Measurements from ENCODE around the gene LDLRAD3. TPM values are rescaled to one million over a fixed set of nuclear protein-coding genes. Genes with fewer than 3 reads are reported as not detected.

LDLRAD3 gene
- total RNA-seq, 1 donor from 2014 or later: 21.6 TPM

DNA sequence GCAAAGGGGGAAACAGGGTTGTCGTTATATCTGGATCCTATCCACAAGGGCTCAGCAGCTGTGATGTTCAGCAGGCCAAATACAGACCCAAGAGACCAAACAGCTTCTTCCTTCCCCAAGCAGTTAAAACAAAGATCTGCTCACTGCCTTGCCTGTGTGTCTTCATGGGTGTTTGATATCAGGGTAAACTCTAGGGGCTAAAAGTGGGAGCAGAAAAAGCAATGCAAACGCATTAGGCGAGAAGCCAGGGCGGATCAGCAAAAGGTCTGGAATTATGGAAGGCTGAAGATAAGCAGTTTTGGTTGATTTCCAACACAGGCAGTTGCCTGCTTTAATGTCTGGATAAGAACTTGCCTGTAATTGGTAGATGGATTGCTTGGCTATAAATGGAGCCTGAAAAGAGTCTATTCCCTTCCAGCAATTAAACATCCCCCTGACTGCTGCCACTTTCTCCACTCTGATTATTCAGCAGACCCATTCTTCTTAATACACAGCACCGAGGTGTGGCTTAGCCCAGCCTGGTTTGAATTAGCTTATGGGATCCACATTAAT is 219.1 kb downstream of the LDLRAD3 start:
- Histone ChIP-seq H3K4me3 (no peak overlapping the region), H3K27me3 (no peaks in the 10 kb centered on the region), H3K36me3 (no peaks in the 10 kb centered on the region), H3K9me3 (no peaks in the 10 kb centered on the region), H3K27ac (no peak overlapping the region), H3K4me1 (no peaks in the 10 kb centered on the region)
- TF ChIP-seq, protein P1, sequence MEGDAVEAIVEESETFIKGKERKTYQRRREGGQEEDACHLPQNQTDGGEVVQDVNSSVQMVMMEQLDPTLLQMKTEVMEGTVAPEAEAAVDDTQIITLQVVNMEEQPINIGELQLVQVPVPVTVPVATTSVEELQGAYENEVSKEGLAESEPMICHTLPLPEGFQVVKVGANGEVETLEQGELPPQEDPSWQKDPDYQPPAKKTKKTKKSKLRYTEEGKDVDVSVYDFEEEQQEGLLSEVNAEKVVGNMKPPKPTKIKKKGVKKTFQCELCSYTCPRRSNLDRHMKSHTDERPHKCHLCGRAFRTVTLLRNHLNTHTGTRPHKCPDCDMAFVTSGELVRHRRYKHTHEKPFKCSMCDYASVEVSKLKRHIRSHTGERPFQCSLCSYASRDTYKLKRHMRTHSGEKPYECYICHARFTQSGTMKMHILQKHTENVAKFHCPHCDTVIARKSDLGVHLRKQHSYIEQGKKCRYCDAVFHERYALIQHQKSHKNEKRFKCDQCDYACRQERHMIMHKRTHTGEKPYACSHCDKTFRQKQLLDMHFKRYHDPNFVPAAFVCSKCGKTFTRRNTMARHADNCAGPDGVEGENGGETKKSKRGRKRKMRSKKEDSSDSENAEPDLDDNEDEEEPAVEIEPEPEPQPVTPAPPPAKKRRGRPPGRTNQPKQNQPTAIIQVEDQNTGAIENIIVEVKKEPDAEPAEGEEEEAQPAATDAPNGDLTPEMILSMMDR (IDR thresholded peaks at IDR 0.05): no peak
- DNase-seq (ENCODE audit: low spot score in 2 of 2): no peak
- intact Hi-C loops (cut with DNase I): no loop called here

- intact Hi-C loops (cut with DNase I): no loop called here
- no peaks in the 10 kb centered on the region for H3K4me1 ChIP-seq
These were observed 220.8 kb downstream of the LDLRAD3 start for GRCh38 chr11:36164506-36165250.

DNA sequence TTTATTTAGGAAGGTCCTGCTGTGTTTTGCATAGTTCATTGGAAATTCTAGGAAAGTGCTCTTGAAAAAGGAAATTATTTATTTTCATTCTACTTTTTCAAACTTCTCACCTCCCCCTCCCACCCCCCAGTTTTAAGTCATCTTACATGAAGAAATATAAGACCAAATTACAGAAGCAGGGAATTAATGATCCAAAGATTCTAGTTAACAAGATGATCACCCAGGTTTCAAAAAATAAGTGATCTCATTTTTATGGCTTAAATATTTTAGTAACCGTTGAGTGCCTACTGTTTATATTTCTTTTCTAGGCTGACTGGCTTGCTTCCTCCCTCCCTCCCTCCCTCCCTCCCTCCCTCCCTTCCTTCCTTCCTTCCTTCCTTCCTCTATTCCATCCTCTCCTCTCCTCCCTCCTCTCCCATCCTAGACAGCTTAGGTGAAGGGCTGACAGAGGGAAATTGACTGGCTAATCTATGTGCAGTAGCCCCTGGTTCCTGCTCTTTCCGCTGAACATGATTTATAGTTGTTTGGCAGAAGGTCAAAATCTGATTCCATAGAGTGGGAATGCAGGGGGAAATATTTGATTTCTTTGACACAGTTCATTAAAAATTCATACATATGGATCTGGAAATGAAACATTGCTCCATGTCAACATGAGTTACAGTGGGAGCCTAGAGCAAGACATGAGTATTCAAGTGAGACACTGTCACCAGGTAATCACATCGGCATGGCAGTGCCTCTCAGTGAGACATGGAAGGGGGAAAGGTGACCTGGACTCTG is 221.9 kb downstream of the LDLRAD3 start:
- Histone ChIP-seq H3K36me3 (no peaks in the 10 kb centered on the region), H3K9me3 (no peaks in the 10 kb centered on the region), H3K27me3 (no peaks in the 10 kb centered on the region), H3K27ac (no peak overlapping the region), H3K4me3 (no peak overlapping the region), H3K4me1 (no peaks in the 10 kb centered on the region)
- no peak for DNase-seq (ENCODE audit: low spot score in 2 of 2)
- TF ChIP-seq, protein P1 (IDR thresholded peaks at IDR 0.05): no peak
- intact Hi-C loops (cut with DNase I): no loop called here

More at GRCh38 chr11:36164506-36165250, 220.8 kb downstream of the LDLRAD3 start:
- TF ChIP-seq, protein P1 (IDR thresholded peaks at IDR 0.05): no peak
- H3K27me3 ChIP-seq: no peaks in the 10 kb centered on the region
- H3K9me3 ChIP-seq: no peaks in the 10 kb centered on the region
- no peaks in the 10 kb centered on the region for H3K36me3 ChIP-seq
- H3K27ac ChIP-seq: no peak overlapping the region
- DNase-seq (ENCODE audit: low spot score in 2 of 2): no peak
- no peak overlapping the region for H3K4me3 ChIP-seq

- Histone ChIP-seq H3K4me1 (no peaks in the 10 kb centered on the region), H3K9me3 (no peaks in the 10 kb centered on the region), H3K4me3 (no peak overlapping the region), H3K27ac (no peak overlapping the region), H3K36me3 (no peaks in the 10 kb centered on the region), H3K27me3 (no peaks in the 10 kb centered on the region)
- intact Hi-C loops (cut with DNase I): no loop called here
- DNase-seq (ENCODE audit: low spot score in 2 of 2): no peak
- TF ChIP-seq, protein P1 (IDR thresholded peaks at IDR 0.05): no peak
These were observed 223.2 kb downstream of the LDLRAD3 start for GRCh38 chr11:36167073-36167472.

DNA sequence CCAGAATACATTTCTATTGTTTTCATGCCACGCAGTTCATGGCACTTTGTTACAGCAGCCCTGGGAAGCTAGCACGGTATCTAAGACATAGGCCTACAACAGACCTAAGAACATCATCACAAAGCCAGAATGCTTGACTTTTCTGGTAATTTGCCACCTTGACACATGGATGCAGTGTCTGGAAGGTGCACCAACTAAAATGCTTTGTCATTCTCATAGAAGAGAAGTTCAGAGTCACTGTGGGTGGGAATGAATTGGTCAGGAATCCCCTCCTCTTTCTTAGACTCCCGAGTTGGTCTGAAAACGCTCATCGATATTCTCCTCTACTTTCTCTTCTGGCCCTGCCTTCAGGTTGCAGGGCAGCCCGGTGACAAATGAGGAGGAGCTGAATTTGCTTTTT is 223.9 kb downstream of the LDLRAD3 start:
- TF ChIP-seq, protein P1 (IDR thresholded peaks at IDR 0.05): no peak
- no peak for DNase-seq (ENCODE audit: low spot score in 2 of 2)
- no peak overlapping the region for H3K4me3 ChIP-seq
- no peaks in the 10 kb centered on the region for H3K9me3 ChIP-seq
- H3K27me3 ChIP-seq: no peaks in the 10 kb centered on the region
- H3K4me1 ChIP-seq: no peaks in the 10 kb centered on the region
- no peaks in the 10 kb centered on the region for H3K36me3 ChIP-seq
- intact Hi-C loops (cut with DNase I): no loop called here
- no peak overlapping the region for H3K27ac ChIP-seq
